ENCODE data around the gene C10orf71.

GRCh38 chr10:49303711-49304110 lies 4.7 kb downstream of the C10orf71 start:
- TF ChIP-seq, protein P1, sequence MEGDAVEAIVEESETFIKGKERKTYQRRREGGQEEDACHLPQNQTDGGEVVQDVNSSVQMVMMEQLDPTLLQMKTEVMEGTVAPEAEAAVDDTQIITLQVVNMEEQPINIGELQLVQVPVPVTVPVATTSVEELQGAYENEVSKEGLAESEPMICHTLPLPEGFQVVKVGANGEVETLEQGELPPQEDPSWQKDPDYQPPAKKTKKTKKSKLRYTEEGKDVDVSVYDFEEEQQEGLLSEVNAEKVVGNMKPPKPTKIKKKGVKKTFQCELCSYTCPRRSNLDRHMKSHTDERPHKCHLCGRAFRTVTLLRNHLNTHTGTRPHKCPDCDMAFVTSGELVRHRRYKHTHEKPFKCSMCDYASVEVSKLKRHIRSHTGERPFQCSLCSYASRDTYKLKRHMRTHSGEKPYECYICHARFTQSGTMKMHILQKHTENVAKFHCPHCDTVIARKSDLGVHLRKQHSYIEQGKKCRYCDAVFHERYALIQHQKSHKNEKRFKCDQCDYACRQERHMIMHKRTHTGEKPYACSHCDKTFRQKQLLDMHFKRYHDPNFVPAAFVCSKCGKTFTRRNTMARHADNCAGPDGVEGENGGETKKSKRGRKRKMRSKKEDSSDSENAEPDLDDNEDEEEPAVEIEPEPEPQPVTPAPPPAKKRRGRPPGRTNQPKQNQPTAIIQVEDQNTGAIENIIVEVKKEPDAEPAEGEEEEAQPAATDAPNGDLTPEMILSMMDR (IDR thresholded peaks at IDR 0.05), result no peak
- TF ChIP-seq POLR2A (IDR thresholded peaks at IDR 0.05), result no peak

Measured in heart left ventricle (tissue), 13 donors.